GM18868 (cell line): ENCODE data around the gene C12orf42.
"Not testable (repeated sequence)": the region's sequence is repeated elsewhere in the genome, so short reads cannot be mapped to it uniquely, and the experiment has no call there.

ENCODE experiments used
- ATAC-seq: cut with Tn5 transposase; IDR thresholded peaks from one replicate; pipeline ENCODE4 v1.9.1; 2021; ENCODE audit warnings: mild to moderate bottlenecking, moderate library complexity; ENCODE audit not compliant: unreplicated experiment

C12orf42 gene

GRCh38 chr12:103498990-103499389 lies 3.2 kb upstream of the C12orf42 start:
- no peak for ATAC-seq

GRCh38 chr12:103494734-103495468 lies 867 bp downstream of the C12orf42 start:
- no peak for ATAC-seq

- ATAC-seq: no peak
Observed at GRCh38 chr12:103494051-103494733, 1.6 kb downstream of the C12orf42 start.

GRCh38 chr12:103493199-103493598 lies 2.6 kb downstream of the C12orf42 start:
- no peak for ATAC-seq

- no peak for ATAC-seq
Observed at GRCh38 chr12:103482365-103482764, 13.4 kb downstream of the C12orf42 start.

GRCh38 chr12:103475073-103475472 lies 20.7 kb downstream of the C12orf42 start:
- ATAC-seq: no peak

- no peak for ATAC-seq
Observed at GRCh38 chr12:103470664-103471063, 25.1 kb downstream of the C12orf42 start.

- ATAC-seq: no peak
Observed at GRCh38 chr12:103469719-103470118, 26.0 kb downstream of the C12orf42 start.

GRCh38 chr12:103468837-103469236 lies 26.9 kb downstream of the C12orf42 start:
- no peak for ATAC-seq

GRCh38 chr12:103462675-103463074 lies 33.1 kb downstream of the C12orf42 start:
- peak; percentile 97 for ATAC-seq

GRCh38 chr12:103457471-103457870 lies 38.3 kb downstream of the C12orf42 start:
- no peak for ATAC-seq

- no peak for ATAC-seq
Observed at GRCh38 chr12:103456006-103456405, 39.8 kb downstream of the C12orf42 start.

- ATAC-seq: peak; percentile 81
Observed at GRCh38 chr12:103455020-103455763, 40.6 kb downstream of the C12orf42 start.

- ATAC-seq: no peak
Observed at GRCh38 chr12:103444983-103445382, 50.8 kb downstream of the C12orf42 start.

GRCh38 chr12:103442822-103443221 lies 52.9 kb downstream of the C12orf42 start:
- ATAC-seq: peak; percentile 35

- no peak for ATAC-seq
Observed at GRCh38 chr12:103442182-103442555, 53.6 kb downstream of the C12orf42 start.

GRCh38 chr12:103441437-103442181 lies 54.2 kb downstream of the C12orf42 start:
- peak; percentile 98 for ATAC-seq

- ATAC-seq: not testable (repeated sequence)
Observed at GRCh38 chr12:103434165-103435105, 61.3 kb downstream of the C12orf42 start.

GRCh38 chr12:103431950-103432349 lies 63.8 kb downstream of the C12orf42 start:
- ATAC-seq: no peak

- ATAC-seq: peak; percentile 63
Observed at GRCh38 chr12:103431387-103431786, 64.4 kb downstream of the C12orf42 start.
